Stimulated activated CD8-positive, alpha-beta memory T cell treated with anti-CD3 and anti-CD28 coated beads, Interleukin-2, amount 100 ng/mL, for 1 hour (primary cell): Measurements from ENCODE around the gene ARRDC1.
A peak's percentile ranks its signal among the peaks of the same experiment; 100 is the strongest.
"Not testable (repeated sequence)": the region's sequence is repeated elsewhere in the genome, so short reads cannot be mapped to it uniquely, and the experiment has no call there.

Experiments used
- DNase-seq, 2 donors: peaks; one replicate each; pipeline ENCODE4 v3.0.0-alpha.2; 2020; ENCODE audit warnings: low read depth in 2 of 2

The ARRDC1 gene, protein sequence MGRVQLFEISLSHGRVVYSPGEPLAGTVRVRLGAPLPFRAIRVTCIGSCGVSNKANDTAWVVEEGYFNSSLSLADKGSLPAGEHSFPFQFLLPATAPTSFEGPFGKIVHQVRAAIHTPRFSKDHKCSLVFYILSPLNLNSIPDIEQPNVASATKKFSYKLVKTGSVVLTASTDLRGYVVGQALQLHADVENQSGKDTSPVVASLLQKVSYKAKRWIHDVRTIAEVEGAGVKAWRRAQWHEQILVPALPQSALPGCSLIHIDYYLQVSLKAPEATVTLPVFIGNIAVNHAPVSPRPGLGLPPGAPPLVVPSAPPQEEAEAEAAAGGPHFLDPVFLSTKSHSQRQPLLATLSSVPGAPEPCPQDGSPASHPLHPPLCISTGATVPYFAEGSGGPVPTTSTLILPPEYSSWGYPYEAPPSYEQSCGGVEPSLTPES

DNA sequence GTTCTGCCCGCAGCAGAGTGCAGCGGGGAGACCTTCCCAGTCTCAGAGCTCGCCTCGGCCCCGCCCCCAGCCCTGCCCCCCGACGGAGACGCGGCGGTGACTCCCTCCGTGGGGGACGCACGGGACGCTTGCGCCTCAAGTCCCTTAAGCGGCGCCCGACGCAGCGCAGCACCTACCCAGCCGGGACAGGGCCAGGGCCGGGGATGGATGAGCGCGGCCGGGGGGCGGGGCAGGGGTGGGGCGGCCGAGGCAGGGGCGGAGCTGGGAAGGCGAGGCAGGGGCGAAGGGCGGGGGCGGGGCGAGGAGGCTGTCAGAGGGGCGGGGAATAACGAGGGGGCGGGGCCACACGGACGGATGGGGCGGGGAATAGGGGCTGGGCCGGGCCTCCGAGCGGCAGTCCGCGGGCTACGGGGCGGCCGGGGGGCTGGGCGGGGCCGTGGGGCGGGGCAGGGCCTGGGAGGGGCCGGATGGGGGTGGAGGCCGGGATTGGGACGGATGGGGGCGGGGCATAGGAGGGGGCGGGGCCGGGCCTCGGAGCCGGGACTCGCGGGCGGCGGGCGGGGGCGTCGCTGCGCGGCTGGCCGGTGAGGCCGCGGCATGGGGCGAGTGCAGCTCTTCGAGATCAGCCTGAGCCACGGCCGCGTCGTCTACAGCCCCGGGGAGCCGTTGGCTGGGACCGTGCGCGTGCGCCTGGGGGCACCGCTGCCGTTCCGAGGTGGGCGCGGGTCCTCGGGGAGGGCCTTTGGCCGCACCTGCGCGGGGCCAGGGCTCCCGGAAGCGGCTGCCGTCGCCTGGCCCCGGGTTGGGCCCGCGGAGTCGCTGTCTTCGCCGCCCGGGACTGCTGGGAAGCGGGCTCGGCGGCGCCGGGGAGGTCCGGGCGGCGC is at the start of gene ARRDC1:
Gene ARRDC1, plus strand, starts transcription at position 566 of the 884 bp plus-strand sequence. Its CDS starts 32 bp downstream, at position 598.
- peak; percentile 90 to 92 for DNase-seq

DNA sequence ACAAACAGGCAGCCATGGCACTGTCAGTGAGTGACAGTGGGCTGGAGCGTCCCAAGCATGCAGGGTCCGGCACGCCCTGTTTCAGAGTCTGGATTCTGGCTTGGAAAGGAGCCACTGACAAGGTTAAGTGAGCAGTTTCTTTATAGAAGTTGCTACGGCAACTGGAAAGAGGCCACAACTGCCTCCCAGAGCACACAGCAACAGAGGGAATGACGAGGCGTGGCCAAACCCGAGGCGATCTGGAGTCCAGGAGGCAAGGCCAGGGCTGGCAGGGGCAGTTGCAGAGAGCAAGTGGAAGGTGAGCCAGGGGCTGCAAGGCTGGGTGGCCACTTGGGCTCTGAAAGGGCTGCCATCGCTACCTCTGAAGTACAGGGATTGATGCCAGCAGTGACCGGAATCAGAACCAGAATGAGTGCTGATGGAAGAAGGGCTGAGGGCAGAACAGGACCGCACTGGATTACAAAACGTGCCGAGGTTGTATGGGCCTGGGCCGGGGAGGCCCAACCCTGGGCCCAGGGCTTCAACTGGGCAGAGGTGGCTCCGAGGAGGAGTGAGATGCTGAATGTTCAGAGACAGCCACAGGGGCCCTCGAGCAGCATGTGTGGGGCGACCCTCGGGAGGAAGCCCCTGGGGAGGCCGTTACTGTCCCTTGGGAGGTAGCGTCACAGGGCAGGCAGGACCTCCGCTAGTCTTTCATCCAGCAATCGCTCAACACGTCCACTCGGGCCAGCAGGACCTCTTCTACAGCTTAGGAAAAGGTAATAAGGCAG is 49.2 kb upstream of the ARRDC1 start:
- no peak for DNase-seq

DNA sequence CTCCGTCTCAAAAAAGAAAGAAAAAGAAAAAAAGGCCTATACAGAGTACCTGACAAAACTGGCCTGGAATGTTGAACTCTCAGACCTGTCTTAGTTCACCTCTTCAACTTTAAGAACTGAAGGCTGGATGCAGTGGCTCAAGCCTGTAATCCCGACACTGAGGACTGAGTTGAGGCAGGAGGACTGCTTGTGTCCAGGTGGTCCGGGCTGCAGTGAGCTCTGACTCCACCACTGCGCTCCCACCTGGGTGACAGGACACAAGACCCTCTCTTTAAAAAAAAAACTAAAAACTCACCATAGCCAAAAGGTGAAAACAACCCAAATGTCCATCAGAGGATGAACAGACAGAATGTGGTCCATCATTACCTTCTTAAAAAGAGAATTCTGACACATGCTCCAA is 47.4 kb upstream of the ARRDC1 start:
- no peak for DNase-seq

DNA sequence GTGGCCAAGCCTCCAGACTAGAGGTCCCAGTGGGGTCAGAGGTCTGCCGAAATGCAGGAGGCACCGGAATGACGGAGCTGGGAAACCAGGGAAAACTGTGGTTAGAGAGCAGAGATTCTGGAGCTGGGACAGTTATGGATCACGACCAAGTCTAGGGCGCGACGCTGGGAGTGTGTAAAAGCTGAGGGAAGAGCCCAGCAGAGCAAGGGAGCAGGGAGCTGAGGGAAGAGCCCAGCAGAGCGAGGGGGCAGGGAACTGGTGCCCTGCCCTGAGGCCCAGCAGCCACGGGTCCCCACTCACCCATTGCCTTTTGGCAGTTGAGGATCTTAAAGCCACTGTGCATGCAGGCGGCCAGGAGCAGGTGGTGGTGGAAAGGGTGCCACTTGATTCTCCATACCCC is 41.4 kb upstream of the ARRDC1 start:
- DNase-seq = no peak

DNA sequence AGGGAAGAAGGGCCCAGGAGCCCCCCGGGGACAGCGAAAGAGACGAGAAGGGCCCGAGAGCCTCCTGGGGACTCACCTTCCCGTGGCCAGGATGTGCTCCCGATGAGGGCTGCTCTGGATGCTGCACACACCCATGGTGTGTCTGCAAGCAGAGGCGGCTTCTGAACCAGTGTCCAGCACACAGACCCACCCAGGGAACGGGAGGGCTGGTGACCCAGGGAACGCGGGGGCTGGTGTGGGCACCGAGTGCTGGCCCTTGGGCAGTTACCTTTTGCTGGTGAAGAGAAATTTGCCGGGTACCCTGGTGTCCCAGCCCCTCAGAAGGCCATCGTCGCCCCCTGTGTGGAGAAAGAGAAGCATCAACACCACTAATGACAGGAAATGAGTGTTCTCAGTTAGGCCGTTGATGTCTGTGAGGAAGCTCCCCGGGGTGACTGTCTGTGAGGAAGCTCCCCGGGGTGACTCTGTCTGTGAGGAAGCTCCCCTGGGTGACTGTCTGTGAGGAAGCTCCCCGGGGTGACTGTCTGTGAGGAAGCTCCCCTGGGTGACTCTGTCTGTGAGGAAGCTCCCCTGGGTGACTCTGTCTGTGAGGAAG is 40.6 kb upstream of the ARRDC1 start:
- no peak for DNase-seq

DNA sequence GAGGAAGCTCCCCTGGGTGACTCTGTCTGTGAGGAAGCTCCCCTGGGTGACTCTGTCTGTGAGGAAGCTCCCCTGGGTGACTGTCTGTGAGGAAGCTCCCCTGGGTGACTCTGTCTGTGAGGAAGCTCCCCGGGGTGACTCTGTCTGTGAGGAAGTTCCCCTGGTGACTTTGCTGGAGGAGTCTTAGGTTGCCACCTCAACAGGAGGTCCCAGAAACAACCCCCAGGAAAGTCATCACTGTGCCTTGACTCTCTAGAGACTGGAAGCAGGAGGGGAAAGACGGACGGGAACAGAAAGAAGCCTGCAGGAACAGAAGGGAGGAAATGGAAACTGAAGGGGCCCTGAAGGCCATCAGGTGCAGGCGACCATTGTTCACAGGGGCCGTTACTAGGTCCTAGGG is 37.0 kb upstream of the ARRDC1 start:
- not testable (repeated sequence) for DNase-seq

DNA sequence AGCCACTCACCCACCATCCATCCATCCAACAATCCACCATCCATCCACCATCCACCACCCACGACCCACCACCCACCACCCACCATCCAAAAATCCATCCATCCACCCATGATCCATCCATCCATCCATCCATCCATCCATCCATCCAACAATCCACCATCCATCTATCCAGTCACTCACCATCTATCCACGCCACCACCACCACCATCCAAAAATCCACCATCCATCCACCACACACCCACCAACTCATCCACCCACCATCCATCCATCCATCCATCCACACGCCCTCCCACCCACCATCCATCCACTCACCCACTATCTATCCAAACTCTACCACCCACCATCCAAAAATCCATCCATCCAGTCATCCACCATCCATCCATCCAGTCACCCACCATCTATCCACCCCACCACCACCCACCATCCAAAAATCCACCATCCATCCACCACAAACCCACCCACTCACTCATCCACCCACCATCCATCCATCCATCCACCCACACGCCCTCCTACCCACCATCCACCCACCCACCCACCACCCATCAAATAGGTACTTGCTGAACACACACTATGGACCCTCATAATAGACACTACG is 35.8 kb upstream of the ARRDC1 start:
- DNase-seq = no peak

DNA sequence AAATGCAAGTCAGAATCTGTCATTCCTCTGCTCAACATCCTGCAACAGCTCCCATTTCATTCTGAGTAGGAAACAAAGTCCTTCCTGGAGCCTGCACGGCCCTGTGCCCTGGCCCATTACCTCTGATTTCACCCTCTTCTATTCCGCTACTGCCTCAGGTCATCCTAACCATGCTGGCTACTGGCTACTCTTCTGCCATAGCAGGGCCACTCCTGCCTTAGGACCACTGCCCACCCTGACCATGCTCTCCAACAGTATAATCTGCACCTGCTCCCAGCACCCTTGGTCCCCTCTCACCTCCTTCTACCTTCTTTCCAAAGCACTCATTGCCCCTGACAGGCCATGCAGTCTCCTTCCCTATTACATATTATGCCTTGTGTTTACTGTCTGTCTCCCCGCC is 34.9 kb upstream of the ARRDC1 start:
- no peak for DNase-seq

DNA sequence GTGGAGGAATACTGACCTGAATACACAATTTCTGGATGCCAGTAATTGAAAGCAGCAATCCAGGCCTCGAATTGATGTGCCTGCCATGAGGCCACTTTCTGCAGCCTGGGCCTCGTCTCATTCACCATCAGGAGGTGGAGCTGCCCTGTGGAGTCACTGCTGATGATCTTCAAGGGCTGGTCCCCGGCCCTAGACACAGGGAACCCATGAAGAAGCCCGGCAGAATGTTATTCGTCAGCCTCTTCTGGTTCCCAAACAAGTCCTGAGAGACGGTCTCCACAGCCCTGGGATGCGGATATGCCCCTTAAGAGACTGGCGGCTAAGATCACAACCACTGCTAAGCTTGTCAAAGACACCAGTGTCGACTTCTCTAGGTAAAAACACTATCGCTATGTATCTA is 31.3 kb upstream of the ARRDC1 start:
- no peak for DNase-seq

DNA sequence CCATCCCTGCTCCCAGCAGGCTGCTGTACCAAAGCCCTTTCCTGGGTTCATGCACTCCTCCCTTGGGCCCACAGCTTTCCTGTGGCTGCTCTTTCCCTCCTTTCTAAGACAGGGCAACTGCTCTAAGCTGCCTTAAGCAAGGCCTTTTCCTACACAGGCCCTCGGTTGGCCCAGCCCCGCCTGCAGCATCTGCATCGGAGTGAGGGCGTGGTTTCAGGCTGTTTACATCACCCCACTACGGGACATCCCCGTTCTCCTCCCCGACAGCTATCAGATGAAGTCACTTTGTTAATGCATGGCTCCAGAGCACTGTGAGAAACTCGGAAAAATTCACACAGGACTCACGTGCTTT is 30.1 kb upstream of the ARRDC1 start:
- DNase-seq = no peak

DNA sequence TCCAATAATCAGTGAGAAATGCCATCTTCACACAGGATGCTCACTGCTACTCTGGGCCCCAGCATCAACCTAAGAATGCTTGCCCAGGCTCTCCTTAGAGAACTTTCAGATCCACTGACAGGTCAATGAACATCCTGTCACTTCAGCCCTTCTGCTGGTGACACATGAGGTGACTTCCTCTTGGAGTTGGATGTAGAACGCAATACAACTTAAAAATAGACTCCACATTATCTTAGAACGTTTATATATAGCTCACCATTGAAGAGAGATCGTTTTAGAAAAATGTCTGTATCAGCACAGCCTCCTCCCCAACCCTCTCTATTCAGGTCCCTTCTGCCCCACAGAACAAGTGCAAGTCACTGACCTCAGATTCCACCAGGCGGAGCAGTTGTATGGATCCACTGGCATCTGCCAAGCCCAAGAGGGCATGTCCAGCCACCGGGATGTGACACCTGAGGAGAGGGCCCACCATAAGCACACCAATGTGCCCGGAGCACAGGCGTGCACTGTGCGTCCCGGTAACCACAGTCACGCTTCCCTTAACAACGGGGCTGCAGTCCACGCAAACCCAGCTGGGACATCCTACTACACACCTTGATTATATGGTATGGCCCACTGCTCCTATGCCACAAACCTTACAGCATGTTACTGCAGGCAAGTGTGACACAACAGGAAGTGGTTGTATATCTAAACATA is 29.6 kb upstream of the ARRDC1 start:
- DNase-seq = no peak

DNA sequence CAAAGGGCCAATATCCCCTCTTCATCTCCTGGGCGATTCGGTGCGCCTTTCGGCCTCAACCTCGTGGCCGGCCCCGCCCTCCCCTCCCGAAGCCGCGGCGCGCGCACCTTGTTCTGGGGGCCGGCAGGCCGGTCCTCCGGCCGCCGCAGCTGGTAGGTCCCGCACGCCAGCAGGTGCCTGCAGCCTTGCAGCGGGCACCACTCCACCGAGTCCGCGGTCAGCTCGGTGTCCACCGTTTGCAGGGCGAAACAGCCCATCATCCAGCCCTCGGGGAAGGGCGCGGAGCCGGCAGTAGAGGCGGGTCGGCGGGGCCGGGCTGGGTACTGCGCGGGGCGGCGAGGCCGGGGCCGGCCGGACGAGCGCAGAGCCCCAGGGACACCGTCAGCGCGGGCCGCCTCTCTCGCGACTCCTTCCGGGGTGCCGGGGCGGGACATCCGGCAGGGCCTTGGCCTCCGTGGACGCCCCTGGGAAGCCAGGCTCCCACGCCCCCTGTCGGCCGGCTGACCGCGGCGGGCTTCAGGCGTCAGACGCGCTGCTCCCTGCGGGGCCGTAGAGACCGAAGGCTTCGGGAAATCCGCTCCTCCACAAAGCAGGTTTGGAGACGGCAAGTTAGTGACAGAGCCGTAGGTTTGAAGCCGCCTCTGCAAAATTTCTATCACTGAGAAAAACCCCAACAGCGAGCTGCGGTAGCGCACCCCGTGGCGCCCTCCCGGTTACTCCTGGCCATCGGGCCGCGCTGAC is 26.8 kb upstream of the ARRDC1 start, which contains the start of gene DPH7:
Gene DPH7, minus strand, starts transcription at position 408 of the 741 bp plus-strand sequence. Its CDS starts 148 bp downstream, at position 260.
- peak; percentile 89 to 93 for DNase-seq

DNA sequence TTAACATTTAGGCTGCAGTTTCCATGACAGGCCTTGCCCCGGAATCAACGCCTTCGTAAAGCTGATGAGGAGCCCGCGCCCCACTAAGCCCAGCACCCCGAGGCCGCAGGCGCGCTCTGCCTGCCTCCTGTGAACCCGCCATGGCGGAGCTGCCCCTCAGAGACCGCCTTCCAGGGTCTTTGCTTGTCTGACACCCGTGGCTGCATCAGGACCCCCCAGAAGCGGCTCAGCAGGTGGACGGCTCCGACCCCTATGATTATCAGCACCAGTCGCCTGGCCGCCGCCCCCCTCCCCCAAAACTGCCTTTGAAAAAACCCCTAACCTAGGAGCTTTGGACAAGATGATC is 26.3 kb upstream of the ARRDC1 start:
- DNase-seq = no peak

DNA sequence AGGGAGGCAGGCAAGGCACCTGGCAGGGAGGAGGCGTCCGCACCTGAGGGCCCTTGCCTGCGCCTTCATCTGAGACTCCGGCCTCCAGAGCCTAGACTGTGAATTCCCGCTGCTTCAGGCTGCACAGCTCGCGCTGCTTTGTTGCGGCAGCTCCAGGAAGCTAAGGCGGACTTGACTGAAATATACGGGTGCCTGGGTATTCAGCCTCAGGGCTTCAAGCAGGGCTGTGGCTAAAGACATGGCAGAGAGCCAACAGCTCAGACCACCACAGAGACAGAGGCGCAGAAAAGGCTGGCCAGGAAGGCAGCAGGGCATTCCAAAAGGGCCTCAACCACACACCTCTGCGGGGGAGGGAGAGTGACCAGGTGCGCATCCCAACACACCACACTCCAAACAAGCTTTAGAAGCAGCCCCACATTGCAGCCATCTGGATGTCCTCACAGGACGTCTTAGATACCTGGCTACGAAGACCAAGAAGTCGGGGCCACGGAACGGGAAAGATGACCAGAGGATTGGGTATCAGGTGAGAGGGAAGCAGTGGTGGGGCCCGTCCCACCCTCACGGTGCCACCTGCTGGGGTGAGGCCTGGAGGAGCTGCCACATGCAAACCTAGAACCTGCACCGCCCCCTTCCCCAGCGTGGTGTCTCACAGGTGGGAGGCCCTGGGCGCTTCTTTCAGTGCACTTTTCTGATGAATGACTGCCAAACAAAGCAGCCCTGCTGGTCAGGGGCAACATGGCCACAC is 25.1 kb upstream of the ARRDC1 start:
- DNase-seq = no peak

DNA sequence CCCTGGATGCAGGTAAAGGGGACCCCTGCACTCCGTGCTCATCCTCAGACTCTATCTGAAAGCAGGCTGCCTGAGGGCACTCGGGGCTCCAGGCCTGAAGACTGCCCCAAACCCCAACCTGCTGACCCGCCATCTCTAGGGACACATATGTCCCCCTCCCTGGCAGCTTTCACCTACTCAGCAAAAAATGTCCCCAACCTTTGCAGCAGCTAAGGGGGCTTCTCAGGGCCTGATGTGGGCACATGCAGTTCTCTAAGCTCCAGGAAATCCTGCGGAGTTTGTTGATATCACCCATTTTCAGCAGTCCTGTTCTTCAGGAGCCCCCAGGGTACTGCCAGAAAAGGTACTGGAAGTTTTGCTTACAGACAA is 24.5 kb upstream of the ARRDC1 start:
- no peak for DNase-seq

DNA sequence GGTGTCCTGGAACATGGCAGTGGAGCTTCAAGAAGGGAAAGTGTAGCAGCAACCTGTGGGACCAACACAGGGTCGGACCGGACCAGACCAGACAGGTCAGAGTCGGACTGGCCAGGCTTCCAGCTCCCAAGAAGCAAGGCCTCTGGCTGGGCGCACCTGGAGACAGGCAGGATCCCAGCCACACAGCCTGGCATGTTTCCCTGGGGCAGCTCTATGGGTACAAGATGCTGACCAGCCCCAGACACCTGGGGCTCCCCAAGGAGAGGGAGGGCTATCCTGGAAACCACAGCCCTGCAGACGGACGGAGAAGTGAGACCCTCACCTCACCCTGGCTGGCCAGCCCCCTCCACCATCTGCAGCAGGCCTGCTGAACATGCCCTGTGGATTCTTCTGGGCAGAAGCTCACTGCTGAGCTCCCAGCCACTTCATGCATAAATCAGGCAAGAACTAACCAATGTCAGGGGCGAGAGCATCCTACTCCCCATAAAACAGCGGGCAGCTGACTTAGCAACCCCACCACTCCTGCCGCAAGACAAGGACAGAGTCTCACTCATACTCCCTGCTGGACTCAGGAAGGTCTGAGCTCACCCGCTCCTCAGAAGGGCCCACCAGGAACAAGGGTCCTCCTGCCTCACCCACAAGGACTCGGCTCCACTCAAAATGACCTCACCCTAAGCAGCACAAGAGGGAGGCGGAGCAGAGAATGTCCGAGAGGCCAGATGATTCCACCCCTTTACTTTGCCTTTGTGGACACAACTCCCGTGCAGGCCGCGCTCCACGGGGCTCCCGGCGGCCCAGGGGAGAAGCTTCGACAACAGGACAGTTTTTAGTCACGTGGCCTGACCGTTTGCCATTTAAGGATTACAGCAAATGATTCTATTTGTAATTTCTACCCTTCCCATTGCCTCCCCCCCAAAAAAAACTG is 23.9 kb upstream of the ARRDC1 start:
- DNase-seq = no peak

DNA sequence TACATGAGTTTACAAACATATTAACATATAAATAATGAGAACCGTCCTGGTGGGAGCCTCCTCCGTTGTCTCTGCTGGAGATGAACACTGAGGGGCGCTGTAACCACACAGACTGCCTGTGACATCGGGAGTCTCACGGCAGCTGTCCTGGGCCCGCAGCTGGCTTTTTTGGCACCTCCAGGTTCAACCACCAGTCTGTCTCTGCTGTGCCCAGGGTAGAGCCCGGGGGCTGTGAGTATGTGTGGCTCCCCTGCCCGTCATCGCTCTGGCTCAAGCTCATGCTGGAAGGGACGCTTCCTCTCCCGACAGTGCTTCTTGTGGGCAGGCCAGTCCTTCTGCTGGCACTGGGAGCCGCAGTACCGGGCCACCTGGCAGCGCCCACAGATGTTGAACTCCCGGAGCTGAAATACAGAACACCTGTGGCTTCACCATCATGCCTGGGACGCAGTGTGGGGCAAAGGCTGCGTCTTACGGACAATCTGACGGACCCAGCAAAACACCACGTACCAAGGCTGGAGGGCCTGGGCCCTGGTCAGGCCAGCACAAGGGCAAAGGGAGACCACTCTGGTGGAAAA is 23.1 kb upstream of the ARRDC1 start:
- DNase-seq = no peak

DNA sequence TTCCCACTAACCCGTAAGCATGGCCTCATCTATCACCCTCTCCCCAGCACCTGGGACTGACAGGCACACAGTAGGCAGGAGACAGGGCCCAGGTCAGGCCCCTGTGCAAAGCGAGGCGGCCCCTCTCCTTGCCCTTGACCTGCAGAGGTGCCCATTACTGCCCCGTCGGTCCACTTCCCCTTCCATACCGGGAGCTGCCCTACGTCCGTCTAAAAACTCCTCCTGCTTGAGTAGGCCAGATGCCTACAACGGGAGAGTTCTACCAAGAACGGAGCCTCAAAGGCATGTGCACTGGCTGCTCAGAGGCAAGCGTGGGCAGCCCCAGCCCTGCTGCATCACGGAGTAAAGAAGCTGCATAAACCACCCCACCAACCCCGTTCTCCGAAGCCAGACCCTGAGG is 22.1 kb upstream of the ARRDC1 start:
- DNase-seq = no peak
